ENCODE measurements around the gene TMED1.
"Not testable (repeated sequence)": the region's sequence is repeated elsewhere in the genome, so short reads cannot be mapped to it uniquely, and the experiment has no call there.

The TMED1 gene

GRCh38 chr19:10838377-10838776, 2.4 kb upstream of the TMED1 start:
- Histone ChIP-seq H3K27me3 (ENCODE audit: control insufficient read depth, insufficient read depth, low read length) (peaks cover 5% of the 10 kb centered on the region), H3K36me3 (ENCODE audit: control insufficient read depth, insufficient read depth, low read length) (no peaks in the 10 kb centered on the region), H3K4me3 (ENCODE audit: low read depth, low read length) (no peak overlapping the region), H3K9me3 (ENCODE audit: control insufficient read depth, insufficient read depth, low read length) (peaks cover 5% of the 10 kb centered on the region), H3K4me1 (ENCODE audit: control insufficient read depth, insufficient read depth, low read length) (no peaks in the 10 kb centered on the region), H3K9ac (ENCODE audit: low read depth, low read length) (no peak overlapping the region)

GRCh38 chr19:10837649-10838048, 1.6 kb upstream of the TMED1 start:
- not testable (repeated sequence) for H3K4me1 ChIP-seq (ENCODE audit: control insufficient read depth, insufficient read depth, low read length); H3K4me3 ChIP-seq (ENCODE audit: low read depth, low read length); H3K27me3 ChIP-seq (ENCODE audit: control insufficient read depth, insufficient read depth, low read length); H3K36me3 ChIP-seq (ENCODE audit: control insufficient read depth, insufficient read depth, low read length); H3K9ac ChIP-seq (ENCODE audit: low read depth, low read length); H3K9me3 ChIP-seq (ENCODE audit: control insufficient read depth, insufficient read depth, low read length)

GRCh38 chr19:10836479-10837330, 693 bp upstream of the TMED1 start:
- peak overlapping the region; percentile 85 for H3K4me3 ChIP-seq (ENCODE audit: low read depth, low read length)

GRCh38 chr19:10835089-10835753, 791 bp downstream of the TMED1 start:
- no peaks in the 10 kb centered on the region for H3K4me1 ChIP-seq (ENCODE audit: control insufficient read depth, insufficient read depth, low read length)
- H3K9ac ChIP-seq (ENCODE audit: low read depth, low read length), result peak overlapping the region; percentile 16
- H3K4me3 ChIP-seq (ENCODE audit: low read depth, low read length), result peak overlapping the region; percentile 75
- H3K36me3 ChIP-seq (ENCODE audit: control insufficient read depth, insufficient read depth, low read length), result peaks cover 18% of the 10 kb centered on the region
- H3K27me3 ChIP-seq (ENCODE audit: control insufficient read depth, insufficient read depth, low read length), result peaks cover 5% of the 10 kb centered on the region
- H3K9me3 ChIP-seq (ENCODE audit: control insufficient read depth, insufficient read depth, low read length), result peaks cover 5% of the 10 kb centered on the region

More at GRCh38 chr19:10836479-10837330, 693 bp upstream of the TMED1 start:
- no peaks in the 10 kb centered on the region for H3K4me1 ChIP-seq (ENCODE audit: control insufficient read depth, insufficient read depth, low read length)
- peaks cover 5% of the 10 kb centered on the region for H3K9me3 ChIP-seq (ENCODE audit: control insufficient read depth, insufficient read depth, low read length)
- peak overlapping the region; percentile 94 for H3K9ac ChIP-seq (ENCODE audit: low read depth, low read length)
- H3K36me3 ChIP-seq (ENCODE audit: control insufficient read depth, insufficient read depth, low read length), result peaks cover 13% of the 10 kb centered on the region
- H3K27me3 ChIP-seq (ENCODE audit: control insufficient read depth, insufficient read depth, low read length), result peaks cover 5% of the 10 kb centered on the region

- no peak overlapping the region for H3K9ac ChIP-seq (ENCODE audit: low read depth, low read length)
- H3K4me3 ChIP-seq (ENCODE audit: low read depth, low read length), result no peak overlapping the region
- H3K9me3 ChIP-seq (ENCODE audit: control insufficient read depth, insufficient read depth, low read length), result peaks cover 5% of the 10 kb centered on the region
- peaks cover 5% of the 10 kb centered on the region for H3K27me3 ChIP-seq (ENCODE audit: control insufficient read depth, insufficient read depth, low read length)
- H3K4me1 ChIP-seq (ENCODE audit: control insufficient read depth, insufficient read depth, low read length), result no peaks in the 10 kb centered on the region
- peaks cover 26% of the 10 kb centered on the region for H3K36me3 ChIP-seq (ENCODE audit: control insufficient read depth, insufficient read depth, low read length)
Measured at GRCh38 chr19:10832939-10833296, 3.1 kb downstream of the TMED1 start.

- Histone ChIP-seq H3K9ac (ENCODE audit: low read depth, low read length) (no peak overlapping the region), H3K9me3 (ENCODE audit: control insufficient read depth, insufficient read depth, low read length) (peaks cover 5% of the 10 kb centered on the region), H3K36me3 (ENCODE audit: control insufficient read depth, insufficient read depth, low read length) (peaks cover 26% of the 10 kb centered on the region), H3K4me3 (ENCODE audit: low read depth, low read length) (no peak overlapping the region), H3K4me1 (ENCODE audit: control insufficient read depth, insufficient read depth, low read length) (no peaks in the 10 kb centered on the region), H3K27me3 (ENCODE audit: control insufficient read depth, insufficient read depth, low read length) (peaks cover 5% of the 10 kb centered on the region)
Measured at GRCh38 chr19:10831987-10832938, 3.7 kb downstream of the TMED1 start.

GRCh38 chr19:10830931-10831779, 4.9 kb downstream of the TMED1 start:
- Histone ChIP-seq H3K9me3 (ENCODE audit: control insufficient read depth, insufficient read depth, low read length) (no peaks in the 10 kb centered on the region), H3K9ac (ENCODE audit: low read depth, low read length) (no peak overlapping the region), H3K4me1 (ENCODE audit: control insufficient read depth, insufficient read depth, low read length) (no peaks in the 10 kb centered on the region), H3K4me3 (ENCODE audit: low read depth, low read length) (no peak overlapping the region), H3K27me3 (ENCODE audit: control insufficient read depth, insufficient read depth, low read length) (no peaks in the 10 kb centered on the region), H3K36me3 (ENCODE audit: control insufficient read depth, insufficient read depth, low read length) (peaks cover 34% of the 10 kb centered on the region)

DNA sequence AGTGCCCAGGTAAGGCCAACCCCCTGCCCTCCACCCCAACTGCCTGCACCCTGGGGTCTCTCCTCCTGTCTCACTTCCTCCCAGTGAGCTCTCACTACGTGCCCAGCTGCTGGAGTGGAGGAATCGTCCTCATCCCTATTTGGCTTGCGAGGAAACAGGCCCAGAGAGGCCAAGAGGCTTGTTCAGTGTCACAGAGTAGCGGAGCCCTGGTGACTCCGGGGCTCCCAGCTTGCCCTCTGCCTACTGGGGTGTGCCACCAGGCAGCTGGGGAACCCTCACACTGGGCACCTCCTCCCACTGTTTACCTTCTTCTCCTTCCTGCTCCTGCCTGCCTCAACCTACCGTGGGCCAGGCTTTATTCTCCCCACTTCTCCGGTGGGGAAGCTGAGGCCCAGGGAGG, 5.6 kb downstream of the TMED1 start:
- no peak overlapping the region for H3K9ac ChIP-seq (ENCODE audit: low read depth, low read length)
- no peaks in the 10 kb centered on the region for H3K27me3 ChIP-seq (ENCODE audit: control insufficient read depth, insufficient read depth, low read length)
- no peaks in the 10 kb centered on the region for H3K9me3 ChIP-seq (ENCODE audit: control insufficient read depth, insufficient read depth, low read length)
- H3K4me1 ChIP-seq (ENCODE audit: control insufficient read depth, insufficient read depth, low read length), result no peaks in the 10 kb centered on the region
- no peak overlapping the region for H3K4me3 ChIP-seq (ENCODE audit: low read depth, low read length)
- peaks cover 39% of the 10 kb centered on the region for H3K36me3 ChIP-seq (ENCODE audit: control insufficient read depth, insufficient read depth, low read length)

DNA sequence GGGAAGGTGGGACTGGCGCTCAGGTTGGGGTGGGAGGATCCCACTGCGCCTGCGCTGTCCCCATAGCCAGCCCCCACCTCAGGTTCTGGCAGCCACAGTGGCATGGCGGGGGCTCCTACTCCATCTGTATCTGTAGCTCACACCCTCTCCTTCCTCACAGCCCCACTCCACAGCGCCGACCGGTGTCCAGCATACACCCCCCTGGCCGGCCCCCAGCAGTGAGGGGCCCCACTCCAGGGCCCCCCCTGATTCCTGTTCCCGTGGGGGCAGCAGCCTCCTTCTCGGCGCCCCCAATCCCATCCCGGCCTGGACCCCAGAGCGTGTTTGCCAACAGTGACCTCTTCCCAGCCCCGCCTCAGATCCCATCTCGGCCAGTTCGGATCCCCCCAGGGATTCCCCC, 6.0 kb downstream of the TMED1 start:
- H3K4me3 ChIP-seq (ENCODE audit: low read depth, low read length), result no peak overlapping the region
- peaks cover 42% of the 10 kb centered on the region for H3K36me3 ChIP-seq (ENCODE audit: control insufficient read depth, insufficient read depth, low read length)
- H3K4me1 ChIP-seq (ENCODE audit: control insufficient read depth, insufficient read depth, low read length), result no peaks in the 10 kb centered on the region
- no peaks in the 10 kb centered on the region for H3K9me3 ChIP-seq (ENCODE audit: control insufficient read depth, insufficient read depth, low read length)
- H3K27me3 ChIP-seq (ENCODE audit: control insufficient read depth, insufficient read depth, low read length), result no peaks in the 10 kb centered on the region
- no peak overlapping the region for H3K9ac ChIP-seq (ENCODE audit: low read depth, low read length)

DNA sequence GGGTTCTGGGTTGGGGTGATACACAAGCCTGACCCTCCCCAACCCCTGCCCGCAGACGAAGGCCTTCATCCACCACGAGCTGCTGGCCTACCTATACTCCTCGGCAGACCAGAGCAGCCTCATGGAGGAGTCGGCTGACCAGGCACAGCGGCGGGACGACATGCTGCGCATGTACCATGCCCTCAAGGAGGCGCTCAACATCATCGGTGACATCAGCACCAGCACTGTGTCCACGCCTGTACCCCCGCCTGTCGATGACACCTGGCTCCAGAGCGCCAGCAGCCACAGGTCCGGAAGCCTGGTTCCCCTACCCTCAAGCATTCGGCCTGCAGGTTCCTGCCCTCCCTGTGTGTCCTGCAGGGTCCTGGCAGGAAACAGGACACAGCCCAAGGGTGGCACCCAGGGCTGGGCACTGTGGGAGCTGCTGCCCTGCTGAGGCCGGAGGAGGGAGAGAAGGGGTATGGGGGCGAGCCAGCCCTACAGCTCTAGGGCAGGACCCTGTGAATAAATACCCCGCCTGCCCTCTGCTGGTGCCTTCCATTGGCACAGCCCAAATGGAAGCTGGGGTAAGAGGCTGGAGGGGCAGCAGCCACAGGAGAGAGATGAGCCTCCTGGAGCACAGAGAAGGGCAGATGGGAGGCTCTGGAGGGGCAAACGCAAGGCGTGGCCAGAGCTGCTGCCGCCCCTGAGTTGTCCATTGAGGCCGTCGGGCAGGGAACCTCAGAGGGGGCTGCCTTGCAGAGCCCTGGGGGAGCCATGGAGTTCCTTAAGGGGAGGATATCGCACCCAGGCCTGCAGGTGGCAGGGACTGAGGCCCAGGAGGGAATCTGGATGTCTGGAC, 6.8 kb downstream of the TMED1 start:
- H3K9ac ChIP-seq (ENCODE audit: low read depth, low read length), result no peak overlapping the region
- no peaks in the 10 kb centered on the region for H3K4me1 ChIP-seq (ENCODE audit: control insufficient read depth, insufficient read depth, low read length)
- H3K36me3 ChIP-seq (ENCODE audit: control insufficient read depth, insufficient read depth, low read length), result peaks cover 45% of the 10 kb centered on the region
- no peaks in the 10 kb centered on the region for H3K9me3 ChIP-seq (ENCODE audit: control insufficient read depth, insufficient read depth, low read length)
- no peak overlapping the region for H3K4me3 ChIP-seq (ENCODE audit: low read depth, low read length)
- H3K27me3 ChIP-seq (ENCODE audit: control insufficient read depth, insufficient read depth, low read length), result no peaks in the 10 kb centered on the region

Measured in iPS-15b (cell line).